NCI-H510A treated with DMSO at 0.1 percent for 48 hours (cell line): ENCODE data around the gene GNAS-AS1.

Experiments used
- DNase-seq: peaks from one replicate; lab custom pipeline; 2025; lab: John Stamatoyannopoulos, UW

The GNAS-AS1 gene

DNA sequence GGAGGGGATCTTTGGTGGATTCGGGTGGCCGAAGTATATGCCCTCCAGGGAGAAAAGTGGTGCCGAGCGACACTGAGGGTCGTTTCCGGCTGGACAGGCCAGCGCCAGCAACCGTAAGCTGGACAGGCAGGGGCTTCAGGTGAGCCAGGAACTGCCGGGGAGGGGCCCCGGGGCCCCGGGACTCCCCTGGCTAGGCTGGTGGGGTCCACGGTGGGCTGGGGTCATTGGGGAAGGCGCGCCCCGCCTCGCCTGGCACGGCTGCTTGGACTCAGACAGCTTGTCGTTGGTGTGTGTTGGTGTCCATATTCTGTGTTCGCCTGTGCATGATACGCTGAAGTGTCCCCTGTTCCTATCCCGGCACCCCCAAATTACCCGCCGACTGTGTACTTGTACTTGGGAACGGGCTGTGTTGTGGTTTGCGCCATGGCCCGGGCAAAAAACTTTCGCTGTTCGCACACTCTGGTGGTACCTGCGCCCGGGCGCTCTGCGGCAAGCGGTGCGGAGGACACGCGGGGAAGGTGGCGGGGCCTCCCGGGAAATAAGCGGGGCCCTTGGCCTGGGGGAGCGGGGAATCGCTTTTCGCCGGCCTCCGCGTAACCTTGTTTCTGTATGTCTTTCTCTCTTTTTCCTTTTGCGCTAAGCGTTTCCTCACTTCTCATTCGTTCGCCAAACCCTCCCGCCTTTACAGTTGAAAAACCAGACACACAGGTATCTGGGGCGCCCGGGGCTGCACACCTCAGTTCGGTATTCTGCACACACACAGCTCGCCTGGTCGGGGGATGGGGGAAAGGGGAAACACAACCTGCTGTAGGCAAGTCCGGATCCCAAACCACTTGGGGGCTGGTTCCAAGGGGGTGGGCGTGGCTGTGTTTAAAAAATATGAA is 5.0 kb upstream of the GNAS-AS1 start:
- no peak for DNase-seq

DNA sequence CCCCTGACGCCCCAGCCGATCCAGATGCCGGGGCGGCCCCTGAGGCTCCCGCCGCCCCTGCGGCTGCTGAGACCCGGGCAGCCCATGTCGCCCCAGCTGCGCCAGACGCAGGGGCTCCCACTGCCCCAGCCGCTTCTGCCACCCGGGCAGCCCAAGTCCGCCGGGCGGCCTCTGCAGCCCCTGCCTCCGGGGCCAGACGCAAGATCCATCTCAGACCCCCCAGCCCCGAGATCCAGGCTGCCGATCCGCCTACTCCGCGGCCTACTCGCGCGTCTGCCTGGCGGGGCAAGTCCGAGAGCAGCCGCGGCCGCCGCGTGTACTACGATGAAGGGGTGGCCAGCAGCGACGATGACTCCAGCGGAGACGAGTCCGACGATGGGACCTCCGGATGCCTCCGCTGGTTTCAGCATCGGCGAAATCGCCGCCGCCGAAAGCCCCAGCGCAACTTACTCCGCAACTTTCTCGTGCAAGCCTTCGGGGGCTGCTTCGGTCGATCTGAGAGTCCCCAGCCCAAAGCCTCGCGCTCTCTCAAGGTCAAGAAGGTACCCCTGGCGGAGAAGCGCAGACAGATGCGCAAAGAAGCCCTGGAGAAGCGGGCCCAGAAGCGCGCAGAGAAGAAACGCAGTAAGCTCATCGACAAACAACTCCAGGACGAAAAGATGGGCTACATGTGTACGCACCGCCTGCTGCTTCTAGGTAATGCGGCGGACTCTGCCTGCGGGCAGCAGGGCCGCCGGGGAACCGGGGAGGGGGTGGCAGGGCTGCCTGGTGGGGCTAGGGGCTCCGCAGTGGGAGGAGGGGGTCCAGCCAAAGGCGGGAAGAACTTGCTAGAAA is 4.2 kb upstream of the GNAS-AS1 start:
- no peak for DNase-seq

DNA sequence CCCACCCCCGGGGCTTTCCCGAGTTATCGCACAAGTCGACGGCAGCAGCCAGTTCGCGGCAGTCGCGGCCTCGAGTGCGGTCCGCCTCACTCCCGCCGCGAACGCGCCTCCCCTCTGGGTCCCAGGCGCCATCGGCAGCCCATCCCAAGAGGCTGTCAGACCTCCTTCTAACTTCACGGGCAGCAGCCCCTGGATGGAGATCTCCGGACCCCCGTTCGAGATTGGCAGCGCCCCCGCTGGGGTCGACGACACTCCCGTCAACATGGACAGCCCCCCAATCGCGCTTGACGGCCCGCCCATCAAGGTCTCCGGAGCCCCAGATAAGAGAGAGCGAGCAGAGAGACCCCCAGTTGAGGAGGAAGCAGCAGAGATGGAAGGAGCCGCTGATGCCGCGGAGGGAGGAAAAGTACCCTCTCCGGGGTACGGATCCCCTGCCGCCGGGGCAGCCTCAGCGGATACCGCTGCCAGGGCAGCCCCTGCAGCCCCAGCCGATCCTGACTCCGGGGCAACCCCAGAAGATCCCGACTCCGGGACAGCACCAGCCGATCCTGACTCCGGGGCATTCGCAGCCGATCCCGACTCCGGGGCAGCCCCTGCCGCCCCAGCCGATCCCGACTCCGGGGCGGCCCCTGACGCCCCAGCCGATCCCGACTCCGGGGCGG is 3.4 kb upstream of the GNAS-AS1 start:
- DNase-seq, result no peak

DNA sequence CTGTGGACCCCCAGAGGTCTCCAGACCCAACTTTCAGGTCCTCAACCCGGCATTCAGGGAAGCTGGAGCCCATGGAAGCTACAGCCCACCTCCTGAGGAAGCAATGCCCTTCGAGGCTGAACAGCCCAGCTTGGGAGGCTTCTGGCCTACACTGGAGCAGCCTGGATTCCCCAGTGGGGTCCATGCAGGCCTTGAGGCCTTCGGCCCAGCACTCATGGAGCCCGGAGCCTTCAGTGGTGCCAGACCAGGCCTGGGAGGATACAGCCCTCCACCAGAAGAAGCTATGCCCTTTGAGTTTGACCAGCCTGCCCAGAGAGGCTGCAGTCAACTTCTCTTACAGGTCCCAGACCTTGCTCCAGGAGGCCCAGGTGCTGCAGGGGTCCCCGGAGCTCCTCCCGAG is 2.8 kb upstream of the GNAS-AS1 start:
- no peak for DNase-seq

DNA sequence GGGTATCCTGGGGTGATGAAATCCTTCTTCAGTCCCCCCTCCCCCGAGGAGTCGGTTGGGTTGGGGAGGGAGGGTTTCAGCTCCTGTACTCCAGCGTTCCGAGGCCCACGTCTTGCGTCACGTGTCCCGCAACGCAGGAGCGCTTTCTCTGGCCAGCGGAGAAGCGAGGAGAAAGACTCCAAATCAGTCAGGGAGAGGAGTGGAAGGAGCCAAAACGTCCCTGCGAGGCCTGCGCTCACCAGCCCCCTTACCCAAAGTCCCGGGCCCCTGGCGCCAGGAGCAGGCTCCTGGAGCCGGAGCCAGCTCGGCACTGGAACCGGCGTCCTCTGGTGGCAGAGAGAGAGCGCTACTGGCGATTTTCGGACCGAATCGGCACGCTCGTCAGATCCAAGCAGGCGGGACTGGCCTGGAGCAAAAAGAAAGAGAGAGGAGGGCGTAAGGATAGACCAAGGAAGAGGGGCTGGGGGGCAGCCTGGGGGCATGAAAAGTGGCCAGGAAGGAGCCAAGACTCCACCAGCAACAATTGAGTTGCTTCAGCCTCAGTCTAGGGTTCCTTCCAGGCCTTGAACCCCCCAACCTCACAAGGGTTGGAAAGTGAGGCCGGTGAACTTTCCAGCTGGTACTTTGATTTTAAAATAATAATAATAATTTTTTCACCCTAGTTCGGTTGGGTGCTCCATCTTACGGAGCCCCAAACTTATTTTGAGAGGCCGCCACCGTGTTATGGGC is 2.0 kb upstream of the GNAS-AS1 start, which contains the start of gene GNAS:
Gene GNAS, plus strand, starts transcription at position 174 of the 729 bp plus-strand sequence.
- no peak for DNase-seq

DNA sequence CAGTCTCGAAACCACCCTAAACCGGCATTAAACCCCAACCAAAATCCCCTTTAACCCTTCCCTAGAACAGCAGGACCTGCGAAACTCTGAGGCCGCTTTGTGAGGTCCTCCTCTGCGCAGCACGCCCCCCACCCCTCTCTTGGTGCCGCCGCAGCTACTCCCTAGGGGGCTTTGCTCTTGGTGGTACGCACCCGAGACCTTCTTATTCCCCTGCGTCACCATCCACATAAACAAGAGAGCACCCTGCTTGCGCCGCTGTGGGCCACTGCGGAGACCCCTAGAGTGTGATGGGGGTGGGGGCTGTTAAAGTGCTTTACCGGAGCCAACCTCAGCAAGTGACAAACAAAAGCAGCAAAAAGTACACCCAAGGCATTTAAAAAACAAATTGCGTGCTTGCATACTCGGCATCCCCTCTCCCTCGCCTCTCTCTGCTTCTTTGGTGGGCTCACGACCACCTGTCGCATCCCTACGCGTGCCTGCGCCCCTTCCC is 1.3 kb upstream of the GNAS-AS1 start:
- no peak for DNase-seq

DNA sequence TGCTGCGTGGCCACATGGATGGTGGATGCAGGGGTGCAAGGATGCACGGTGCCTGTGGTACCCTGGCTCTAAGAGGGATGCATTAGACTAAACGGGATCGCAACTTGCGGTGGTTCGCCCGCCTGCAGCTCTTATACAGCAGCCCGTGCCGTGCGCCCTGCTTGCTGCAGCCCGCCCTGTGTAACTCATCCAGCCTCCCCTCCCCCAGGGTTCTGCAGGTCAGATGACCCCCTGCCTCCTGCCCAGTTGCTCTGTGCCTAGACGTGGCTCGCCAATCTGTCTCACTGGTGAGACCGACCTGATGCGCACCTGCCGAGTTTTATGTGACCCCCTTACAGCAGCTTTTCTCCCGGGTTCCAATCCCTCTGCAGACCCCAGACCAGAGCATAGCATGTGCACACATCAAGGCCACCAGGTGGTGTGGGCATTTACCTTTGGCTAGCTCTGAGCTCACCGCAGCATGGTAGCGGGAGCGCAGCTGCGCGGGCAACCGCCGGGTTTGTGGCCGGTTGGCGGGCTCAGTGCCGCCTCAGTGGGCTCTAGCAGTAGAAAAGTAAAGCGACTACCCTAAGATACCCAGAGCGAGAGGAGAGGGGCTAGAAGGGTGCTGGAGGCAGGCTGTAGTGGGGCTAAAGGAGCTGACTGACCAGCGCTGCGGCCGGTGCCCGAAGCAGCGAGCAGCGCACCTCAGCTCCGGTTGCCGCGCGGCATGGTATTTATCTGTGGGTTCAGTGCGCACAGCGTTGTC is 693 bp upstream of the GNAS-AS1 start:
- no peak for DNase-seq

DNA sequence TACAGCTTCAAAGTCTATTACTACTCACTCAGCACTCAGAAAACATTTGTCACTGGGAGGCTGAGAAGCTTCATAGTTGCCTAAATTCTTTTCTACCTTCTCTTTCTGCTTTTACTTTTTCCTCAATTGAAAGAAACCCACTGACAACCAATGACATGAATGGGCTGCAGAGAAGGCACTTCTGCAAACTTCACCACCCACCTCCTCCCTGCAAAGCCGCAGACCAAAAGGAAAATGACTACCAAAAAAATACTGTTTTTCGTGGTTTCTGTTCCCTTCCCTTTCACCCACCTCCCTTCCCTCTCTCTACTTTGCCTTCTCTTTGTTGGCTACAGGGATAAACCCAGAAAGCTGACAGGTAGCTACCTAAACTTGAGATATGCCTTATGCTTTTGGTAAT is 3.2 kb downstream of the GNAS-AS1 start:
- DNase-seq, result no peak

DNA sequence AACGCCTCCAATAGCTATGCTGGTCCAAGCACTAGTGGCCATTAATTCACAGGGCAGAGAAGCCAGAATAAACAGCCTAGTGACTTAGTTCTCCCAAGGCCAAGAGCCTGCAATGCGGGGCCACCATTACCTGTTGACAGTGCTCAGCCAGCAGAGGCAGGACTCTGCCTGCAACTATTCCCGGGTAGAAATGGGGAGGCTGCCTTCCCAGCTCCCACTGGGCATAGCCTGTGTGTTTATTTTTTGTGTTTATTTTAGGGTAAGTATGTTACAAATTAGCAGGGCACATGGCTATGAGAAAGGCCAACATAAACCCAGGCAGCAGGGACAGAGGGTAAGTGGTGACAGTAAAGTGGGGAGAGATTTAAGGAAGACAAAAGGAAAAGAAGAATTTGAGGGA is 5.0 kb downstream of the GNAS-AS1 start:
- DNase-seq, result no peak

DNA sequence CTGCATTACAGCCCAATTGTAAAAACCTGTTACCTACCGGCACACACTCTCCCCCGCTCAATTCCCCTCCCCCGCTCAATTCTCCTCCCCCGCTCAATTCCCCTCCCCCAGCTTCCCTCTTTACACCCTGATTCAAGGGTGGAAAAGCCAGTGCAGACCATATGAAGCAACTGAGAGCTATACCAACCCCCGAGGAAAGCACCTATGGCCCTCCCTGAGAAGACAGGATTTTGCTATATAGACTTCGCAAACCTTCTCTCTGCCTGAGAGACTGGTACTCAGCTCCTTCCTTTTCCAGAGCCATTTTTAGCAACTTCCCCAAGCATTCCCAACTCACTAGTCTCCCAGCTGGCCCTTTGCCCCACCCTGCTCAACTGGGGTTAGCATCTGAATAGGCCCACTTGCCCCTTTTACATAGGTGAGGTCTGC is 7.6 kb downstream of the GNAS-AS1 start:
- DNase-seq, result no peak

DNA sequence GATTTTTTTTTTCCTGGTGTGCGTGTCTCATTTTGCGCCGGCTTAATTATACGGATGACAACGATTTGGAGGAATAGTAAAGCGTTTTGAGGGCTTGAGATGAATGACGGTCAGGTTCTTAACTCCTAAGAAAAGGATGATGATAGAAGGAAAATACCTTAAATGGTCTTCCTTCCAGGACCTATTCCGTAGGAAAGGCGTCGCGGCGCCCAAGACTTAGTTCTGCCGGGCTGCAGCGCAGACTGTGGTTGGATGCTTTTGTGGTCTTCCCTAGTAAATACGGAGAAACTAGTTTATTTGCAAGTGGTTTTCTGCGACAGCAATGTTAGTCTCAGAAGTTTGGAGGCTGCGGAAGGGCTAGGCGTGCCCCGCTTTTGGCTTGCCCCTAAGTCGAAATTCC is 8.4 kb downstream of the GNAS-AS1 start:
- DNase-seq, result no peak

DNA sequence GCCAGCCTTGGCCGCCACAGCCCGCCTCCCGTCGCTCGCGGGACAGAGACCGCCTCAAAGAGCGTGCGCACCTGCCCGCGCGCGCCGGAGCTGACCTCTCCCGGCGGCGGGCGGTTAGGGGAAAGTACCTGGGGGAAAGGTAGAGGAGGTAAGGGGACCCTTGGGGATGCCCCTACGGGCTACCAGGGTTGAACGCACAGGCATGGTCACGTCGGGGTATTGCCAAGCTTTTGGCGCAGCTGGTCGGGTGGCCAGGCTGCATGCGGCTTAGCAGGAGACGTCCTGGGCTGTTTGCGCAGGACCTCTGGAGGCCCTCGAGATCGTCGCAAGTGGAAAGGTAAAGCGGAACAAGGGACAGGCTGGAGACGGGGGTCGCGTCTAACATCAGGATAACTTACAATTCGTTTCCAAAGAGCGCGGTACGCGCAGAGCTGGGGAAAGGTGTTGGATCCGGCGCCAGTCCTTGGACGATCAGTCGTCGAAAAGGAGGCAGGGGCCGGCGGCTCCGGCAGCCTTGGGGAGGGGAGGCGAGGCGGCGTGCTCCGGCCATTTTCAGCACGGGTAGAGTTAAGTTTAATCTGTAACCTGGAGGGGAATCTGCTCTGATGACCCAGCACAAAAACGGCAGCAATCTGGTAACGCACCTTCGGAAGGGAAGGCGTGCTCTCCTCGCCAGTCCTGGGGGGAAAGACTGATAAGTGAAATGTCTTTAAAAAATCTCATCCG is 9.0 kb downstream of the GNAS-AS1 start:
- DNase-seq, result no peak

DNA sequence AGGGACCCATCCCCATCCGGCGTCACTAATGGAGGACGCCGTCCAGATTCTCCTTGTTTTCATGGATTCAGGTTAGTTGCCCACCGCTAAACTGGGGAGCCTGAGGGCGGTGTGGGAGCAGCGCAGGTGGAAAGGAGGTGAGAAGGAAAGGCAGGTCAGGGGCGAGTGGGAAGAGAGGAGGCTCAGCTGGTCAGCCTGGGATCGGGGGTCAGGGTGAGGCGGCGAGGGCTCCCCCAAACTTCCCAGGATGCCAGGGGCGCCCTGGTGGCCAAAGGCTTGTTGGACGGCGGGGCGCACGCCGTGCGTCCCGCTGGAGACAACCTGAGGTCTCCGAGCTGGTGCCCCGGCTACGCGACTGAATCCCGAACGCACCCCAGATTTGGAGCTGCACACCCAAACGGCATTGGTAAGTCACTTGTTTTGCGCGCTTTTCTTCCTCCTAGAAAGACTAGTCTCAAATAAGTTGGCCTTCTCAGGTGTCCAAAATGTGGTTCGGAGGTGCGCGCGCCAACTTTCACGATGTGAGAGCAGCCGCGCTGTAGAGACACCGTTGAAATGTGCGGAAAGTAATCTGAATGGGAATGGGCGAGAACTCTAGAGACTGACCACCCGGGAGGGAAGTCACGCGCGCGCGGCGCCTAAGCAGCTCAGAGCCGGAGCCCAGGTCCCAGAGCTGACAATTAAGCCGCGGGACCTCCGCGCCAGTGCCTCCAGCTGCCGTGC is 9.7 kb downstream of the GNAS-AS1 start:
- no peak for DNase-seq

DNA sequence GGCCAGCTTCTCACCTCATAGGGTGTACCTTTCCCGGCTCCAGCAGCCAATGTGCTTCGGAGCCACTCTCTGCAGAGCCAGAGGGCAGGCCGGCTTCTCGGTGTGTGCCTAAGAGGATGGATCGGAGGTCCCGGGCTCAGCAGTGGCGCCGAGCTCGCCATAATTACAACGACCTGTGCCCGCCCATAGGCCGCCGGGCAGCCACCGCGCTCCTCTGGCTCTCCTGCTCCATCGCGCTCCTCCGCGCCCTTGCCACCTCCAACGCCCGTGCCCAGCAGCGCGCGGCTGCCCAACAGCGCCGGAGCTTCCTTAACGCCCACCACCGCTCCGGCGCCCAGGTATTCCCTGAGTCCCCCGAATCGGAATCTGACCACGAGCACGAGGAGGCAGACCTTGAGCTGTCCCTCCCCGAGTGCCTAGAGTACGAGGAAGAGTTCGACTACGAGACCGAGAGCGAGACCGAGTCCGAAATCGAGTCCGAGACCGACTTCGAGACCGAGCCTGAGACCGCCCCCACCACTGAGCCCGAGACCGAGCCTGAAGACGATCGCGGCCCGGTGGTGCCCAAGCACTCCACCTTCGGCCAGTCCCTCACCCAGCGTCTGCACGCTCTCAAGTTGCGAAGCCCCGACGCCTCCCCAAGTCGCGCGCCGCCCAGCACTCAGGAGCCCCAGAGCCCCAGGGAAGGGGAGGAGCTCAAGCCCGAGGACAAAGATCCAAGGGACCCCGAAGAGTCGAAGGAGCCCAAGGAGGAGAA is 10.5 kb downstream of the GNAS-AS1 start:
- DNase-seq, result no peak

DNA sequence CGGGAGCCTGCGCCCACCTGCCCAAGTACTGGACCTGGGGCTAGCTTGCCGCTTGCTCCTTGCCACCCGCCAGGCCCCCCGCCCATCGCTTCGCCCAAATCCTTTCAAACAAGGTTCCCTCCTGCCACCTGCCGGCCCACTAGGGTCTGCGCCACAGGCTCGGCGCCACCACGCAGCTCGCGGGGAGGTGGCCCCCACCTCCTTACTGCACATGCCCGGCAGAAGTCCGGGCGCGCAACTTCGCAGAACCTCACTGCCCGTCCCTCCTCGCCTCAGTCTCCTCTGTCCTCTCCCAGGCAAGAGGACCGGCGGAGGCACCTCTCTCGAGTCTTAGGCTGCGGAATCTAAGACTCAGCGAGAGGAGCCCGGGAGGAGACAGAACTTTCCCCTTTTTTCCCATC is 11.2 kb downstream of the GNAS-AS1 start:
- DNase-seq, result no peak

DNA sequence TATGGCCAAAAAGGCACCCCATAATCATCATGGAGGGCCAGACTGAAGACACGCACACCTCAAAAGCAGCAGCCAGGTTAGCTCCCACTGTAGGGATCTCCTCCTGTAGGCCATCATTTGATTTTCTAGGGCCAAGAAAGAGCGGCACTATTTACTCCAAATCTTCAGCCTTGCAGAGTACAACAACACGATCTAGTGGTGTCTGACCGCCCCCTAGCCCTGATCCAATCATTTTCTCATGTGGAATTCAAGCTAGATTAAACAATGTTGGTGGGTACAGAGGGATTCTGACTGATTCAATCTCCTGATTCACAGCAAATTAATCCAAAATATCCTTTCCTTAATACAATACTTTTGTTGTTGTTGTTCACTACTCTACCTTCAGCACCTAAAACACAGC is 12.5 kb downstream of the GNAS-AS1 start:
- no peak for DNase-seq

DNA sequence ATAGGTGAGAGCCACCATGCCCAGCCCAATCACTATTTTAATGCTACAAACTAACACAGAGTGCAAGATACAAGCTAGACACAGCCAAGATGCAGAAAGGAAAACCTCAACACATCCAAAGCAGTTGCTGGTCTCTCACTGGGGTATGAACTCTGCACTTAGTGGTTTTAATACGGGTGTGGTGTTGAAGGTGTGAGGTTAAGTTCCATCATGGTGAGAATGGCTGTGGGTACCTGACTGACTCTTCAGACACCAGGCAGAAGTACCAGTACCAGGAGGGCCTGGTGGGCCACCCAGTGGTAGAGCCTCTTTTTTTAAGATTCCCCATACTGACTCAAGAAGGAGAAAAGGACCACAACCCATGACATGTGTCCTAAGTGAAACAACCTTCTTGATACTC is 13.0 kb downstream of the GNAS-AS1 start:
- no peak for DNase-seq

DNA sequence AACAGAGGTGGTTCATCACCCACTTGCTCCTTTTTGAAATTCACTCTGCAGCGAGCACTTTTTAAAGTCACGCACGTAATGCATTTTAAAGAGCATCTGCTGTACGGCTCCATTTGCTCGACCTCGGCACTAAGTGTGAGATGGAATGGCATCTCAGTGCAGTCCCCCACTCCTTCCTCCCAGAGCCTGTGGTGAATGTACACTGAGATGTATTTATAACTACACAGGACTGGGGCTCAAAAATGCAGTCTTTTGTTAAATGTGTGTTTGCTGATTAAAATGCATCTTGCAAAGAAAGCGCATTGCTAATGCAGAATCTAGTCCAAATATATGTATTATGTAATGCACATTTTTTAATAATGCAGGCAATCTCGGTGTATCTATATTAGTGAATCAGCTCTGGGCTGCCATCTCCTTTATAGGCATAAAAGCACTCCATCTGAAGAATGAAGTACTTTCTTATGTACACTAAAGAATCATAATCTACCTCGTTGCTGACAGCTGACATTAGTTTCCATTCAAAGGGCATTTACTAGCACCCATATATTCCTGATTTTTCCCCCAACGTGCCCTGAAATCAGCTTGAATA is 14.0 kb downstream of the GNAS-AS1 start:
- DNase-seq, result no peak
